GM19099 (cell line): ENCODE measurements around the gene SLC39A11.

Experiments used
- POLR2A ChIP-seq: IDR thresholded peaks from 3 replicates; pipeline ENCODE4 v1.6.1; 2011; ENCODE audit warnings: low read depth; ENCODE audit not compliant: insufficient read length; ENCODE audit errors: extremely low read depth

Gene SLC39A11

GRCh38 chr17:72926171-72926570 lies 166.3 kb downstream of the SLC39A11 start:
- TF ChIP-seq POLR2A = no peak

- TF ChIP-seq POLR2A = no peak
Measured at GRCh38 chr17:72924196-72924595, 168.3 kb downstream of the SLC39A11 start.

DNA sequence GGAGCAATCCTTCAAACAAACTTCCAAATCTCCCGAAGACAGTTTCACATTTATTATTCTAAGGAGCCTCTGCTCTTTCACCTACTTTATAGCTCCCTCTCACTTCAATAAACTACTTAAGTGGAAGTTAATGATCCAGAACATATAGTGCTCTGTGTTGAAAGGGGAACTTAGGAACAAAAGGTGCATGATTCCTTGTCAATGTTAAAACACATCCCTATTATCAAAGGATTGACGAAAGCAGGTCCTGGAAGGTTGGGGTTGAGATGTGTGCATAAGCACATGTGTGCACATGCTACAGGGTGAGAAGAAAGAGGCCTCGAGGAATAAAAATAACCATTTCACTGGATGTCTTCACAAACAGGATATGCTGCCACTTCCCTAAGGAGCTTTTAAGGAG lies 170.3 kb downstream of the SLC39A11 start:
- no peak for TF ChIP-seq POLR2A

DNA sequence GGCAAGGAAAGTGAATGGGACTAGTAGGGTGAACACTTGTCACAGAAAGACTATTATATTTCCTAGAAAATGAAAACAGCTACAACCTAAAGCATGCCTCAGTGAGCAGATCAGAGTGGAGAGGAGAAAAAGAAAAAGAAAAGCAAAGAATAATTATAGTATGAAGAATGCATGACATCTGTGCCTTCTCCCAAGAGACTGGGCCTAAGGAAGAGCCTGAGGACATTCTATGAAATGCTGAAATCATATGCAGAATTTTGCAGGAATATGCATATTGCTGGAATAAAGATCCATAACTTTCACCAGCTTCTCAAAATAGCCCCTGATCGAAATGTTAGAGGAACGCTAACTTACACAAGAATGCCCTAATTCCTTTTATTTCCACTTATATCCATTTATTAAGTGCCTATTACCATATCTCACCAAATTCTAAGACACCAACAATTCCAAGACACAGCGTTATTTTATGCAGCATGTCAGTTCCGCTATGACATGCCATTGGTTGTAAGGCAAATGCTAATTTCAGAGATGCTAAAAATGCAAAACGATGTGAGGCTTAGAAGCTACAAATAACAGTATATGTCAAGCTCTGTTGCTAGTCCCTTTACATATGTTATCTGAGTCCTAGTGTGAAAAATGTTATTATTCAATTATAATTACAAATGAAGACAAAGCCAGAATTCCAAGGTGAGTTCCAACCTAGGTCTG lies 171.0 kb downstream of the SLC39A11 start:
- no peak for TF ChIP-seq POLR2A

DNA sequence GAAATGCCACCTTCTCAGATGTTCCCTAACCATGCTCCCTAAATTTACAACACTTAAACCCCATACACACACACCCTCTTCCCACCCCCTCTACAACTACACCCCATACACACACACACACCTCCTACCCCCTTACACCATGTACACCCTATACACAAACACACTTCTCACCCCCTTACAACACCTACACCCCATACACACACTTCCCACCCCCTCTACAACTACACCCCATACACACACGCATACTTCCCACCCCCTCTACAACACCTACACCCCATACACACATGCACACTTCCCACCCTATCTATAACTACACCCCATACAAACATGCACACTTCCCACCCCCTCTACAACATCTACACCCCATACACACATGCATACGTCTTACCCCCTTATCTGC lies 172.0 kb downstream of the SLC39A11 start:
- no peak for TF ChIP-seq POLR2A

- TF ChIP-seq POLR2A = no peak
Measured at GRCh38 chr17:72916991-72917390, 175.5 kb downstream of the SLC39A11 start.

DNA sequence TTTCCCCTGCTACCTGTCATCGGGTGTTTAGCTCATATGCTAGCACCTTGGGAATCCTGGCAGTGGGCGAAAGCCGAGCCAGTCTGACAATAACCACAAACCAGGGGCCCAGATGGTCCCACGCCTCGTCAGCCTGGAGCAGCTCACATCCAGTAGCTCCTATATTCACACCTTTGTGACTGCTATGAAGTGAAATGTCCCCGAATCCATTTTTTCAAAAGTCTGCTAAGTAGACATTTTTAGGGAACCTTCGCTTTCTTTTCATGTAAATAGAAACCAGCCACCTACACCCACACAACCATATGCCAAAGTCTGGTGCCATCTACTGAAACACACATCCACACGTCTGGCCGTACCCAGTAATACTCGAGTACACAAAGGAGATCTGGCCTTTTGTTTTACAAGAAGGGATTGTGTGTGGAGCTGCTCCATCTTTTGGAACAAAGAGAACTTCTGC lies 176.8 kb downstream of the SLC39A11 start:
- no peak for TF ChIP-seq POLR2A

- TF ChIP-seq POLR2A = no peak
Measured at GRCh38 chr17:72913142-72913682, 179.3 kb downstream of the SLC39A11 start.

- no peak for TF ChIP-seq POLR2A
Measured at GRCh38 chr17:72906306-72906705, 186.2 kb downstream of the SLC39A11 start.

DNA sequence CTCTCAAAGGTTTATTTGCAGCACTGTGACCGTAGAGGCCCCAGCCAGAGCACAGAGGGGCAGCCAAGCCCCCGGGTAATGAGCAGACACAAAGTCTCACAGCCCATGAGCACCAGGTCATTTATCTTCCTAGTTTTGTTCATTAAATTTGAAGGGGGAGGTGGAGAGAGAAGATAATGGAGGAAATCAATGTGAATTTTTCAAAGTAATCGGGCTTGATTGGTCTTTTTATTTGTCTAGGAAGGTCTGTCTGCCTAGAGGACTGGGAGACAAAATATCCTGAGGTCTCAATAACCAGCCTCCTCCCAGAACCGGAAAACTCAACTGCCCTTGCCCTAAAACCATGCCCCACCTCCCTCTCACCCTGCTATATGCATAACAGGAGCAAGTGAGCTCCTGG lies 189.0 kb downstream of the SLC39A11 start:
- TF ChIP-seq POLR2A = no peak

DNA sequence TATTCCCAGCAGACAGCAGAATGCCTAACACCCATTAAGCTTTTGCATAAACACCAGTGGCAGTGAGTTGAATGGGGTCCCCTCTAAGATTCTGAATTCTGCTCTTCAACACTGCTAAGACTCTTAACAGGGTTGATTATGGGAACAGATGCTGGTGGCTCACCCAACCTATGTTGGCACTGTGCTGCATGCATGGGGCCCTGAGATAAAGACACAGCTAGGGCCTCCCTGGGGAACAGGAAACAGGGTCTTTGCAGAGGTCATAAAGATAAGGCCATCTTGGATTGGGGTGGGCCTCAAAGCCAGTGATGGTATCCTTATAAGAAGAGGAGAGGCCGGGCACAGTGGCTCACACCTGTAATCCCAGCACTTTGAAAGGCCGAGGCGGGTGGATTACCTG lies 190.8 kb downstream of the SLC39A11 start:
- TF ChIP-seq POLR2A = no peak

DNA sequence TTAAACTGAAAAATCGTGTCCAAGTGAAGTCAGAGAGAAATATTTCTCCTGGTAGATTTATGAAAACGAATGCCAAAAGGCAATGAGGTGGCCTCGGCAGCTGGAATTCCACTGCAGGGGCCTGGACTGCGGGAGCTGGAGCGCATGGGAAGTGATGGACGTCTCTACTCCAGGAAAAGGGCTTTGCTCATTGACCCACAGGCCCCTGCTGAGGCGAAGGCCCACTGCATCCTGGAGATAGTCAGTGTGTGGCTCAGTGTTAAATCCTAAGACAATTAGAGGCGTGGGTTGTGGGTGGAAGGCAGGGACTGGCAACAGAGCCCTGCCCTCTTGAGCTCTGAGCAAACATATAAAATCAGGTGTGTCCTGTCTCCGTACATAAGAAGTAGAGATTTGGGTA lies 191.4 kb downstream of the SLC39A11 start:
- no peak for TF ChIP-seq POLR2A

GRCh38 chr17:72900654-72900971 lies 191.9 kb downstream of the SLC39A11 start:
- no peak for TF ChIP-seq POLR2A

DNA sequence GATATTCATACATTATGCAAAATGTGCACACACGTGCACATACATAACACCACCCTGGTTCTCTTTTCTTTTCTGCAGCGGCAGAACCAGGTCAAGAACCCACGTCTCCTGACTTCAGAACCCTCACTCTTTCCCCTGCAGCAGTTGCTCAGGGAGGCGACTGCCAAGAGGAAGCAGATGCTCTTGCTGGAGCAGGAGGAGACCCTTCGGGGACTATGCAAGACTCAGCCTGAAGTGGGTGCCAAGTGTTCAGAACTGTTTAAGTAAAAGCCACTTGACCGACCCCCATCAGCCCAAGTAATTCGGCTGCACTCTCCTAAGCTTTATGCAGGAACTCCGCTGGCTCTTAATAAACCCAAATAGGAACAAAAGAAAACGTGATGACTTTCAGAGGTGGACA lies 193.8 kb downstream of the SLC39A11 start:
- TF ChIP-seq POLR2A = no peak

DNA sequence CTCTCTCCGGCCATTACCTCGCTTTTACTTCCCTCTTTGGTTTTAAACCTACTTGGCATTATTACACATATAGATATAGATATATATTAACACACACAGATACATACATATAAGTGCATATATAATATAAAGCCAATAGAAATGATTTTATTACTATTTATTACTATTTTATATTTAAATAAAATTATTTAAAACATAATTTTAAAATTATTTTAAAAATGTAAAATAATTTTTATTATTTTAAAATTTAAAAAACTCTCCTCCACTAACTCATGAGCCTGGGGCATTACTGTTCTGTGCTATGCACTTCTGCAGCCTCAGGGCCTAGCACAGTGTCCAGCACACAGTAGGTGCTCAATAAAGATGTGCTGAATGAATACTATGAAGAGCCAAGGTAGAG lies 200.9 kb downstream of the SLC39A11 start:
- no peak for TF ChIP-seq POLR2A

GRCh38 chr17:72890711-72891110 lies 201.8 kb downstream of the SLC39A11 start:
- TF ChIP-seq POLR2A = no peak

DNA sequence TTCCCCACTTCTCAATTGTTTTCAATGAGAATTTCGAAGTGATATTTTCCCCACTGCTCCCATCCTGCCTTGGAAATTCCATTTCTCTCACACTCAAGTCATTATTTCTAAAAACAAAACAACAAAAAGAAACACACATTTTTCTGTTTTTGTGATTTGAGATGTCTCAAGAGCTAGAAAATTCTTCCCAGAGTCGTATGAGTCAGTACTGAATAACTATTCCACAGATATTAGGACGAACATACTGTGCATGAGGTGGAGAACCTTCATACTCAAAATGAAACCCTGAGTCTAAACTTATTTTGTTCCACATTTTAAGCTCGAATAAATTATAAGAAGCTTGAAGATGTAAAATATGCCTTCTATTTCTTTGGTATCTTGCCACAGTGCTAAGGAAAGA lies 204.6 kb downstream of the SLC39A11 start:
- TF ChIP-seq POLR2A = no peak
